H1 (cell line): ENCODE results near the gene PPIL4. TPM values are rescaled to one million over a fixed set of nuclear protein-coding genes. Genes with fewer than 3 reads are reported as not detected.

Experiments
- CTCF ChIA-PET: fragments of 300-600 bp; sonication (Branson Sonifier 250); formaldehyde crosslinking; loops from one replicate; lab custom pipeline; 2021; ENCODE audit not compliant: partially characterized antibody; lab: Charles Lee
- POLR2A ChIA-PET: fragments of 300-600 bp; sonication (Branson Sonifier 250); formaldehyde crosslinking; loops from one replicate; lab custom pipeline; 2021; ENCODE audit warnings: inconsistent platforms; ENCODE audit not compliant: partially characterized antibody; lab: Charles Lee
- DNase-seq, 2 experiments: peaks; one replicate each; pipeline versions ENCODE4 v3.0.0 to v3.0.0-alpha.2; 2010 to 2022; ENCODE audit warnings: low spot score in 2 of 2, low read depth in 1 of 2, mixed read lengths in 1 of 2
- FAIRE-seq: peaks from 2 replicates; lab custom pipeline; 2011; peaks lifted over from hg19 to GRCh38; lab: Jason Lieb, UNC
- H2AFZ ChIP-seq: 2 replicates; pipeline ENCODE4 v1.8.1; 2012; ENCODE audit warnings: low read length, inconsistent platforms
- H2AK5ac ChIP-seq: 2 replicates; pipeline ENCODE4 v1.6.1; 2013; ENCODE audit warnings: low read depth, low read length
- H2BK120ac ChIP-seq: replicated peaks from 2 replicates; pipeline ENCODE3; 2013; ENCODE audit warnings: low read depth, low read length, inconsistent platforms
- H2BK12ac ChIP-seq: 2 replicates; pipeline ENCODE4 v1.6.1; 2013; ENCODE audit warnings: low read depth, low read length
- H2BK15ac ChIP-seq: 2 replicates; pipeline ENCODE4 v1.6.1; 2013; ENCODE audit warnings: low read length
- H2BK20ac ChIP-seq: 2 replicates; pipeline ENCODE4 v1.6.1; 2013; ENCODE audit warnings: low read length
- H2BK5ac ChIP-seq: 2 replicates; pipeline ENCODE4 v1.6.1; 2013; ENCODE audit warnings: low read depth, low read length
- H3K14ac ChIP-seq: 2 replicates; pipeline ENCODE4 v1.6.1; 2013; ENCODE audit warnings: inconsistent platforms; ENCODE audit not compliant: insufficient read length
- H3K18ac ChIP-seq: 2 replicates; pipeline ENCODE4 v1.6.1; 2013; ENCODE audit warnings: low read length; ENCODE audit errors: extremely low read depth
- H3K23ac ChIP-seq: 2 replicates; pipeline ENCODE4 v1.6.1; 2013; ENCODE audit warnings: inconsistent platforms; ENCODE audit not compliant: insufficient read length
- H3K23me2 ChIP-seq: 2 replicates; pipeline ENCODE4 v1.6.1; 2013; ENCODE audit warnings: low read depth, low read length
- H3K27ac ChIP-seq: 2 replicates; pipeline ENCODE4 v1.6.1; 2011; ENCODE audit warnings: low read depth, low read length, inconsistent platforms
- H3K27me3 ChIP-seq, 4 experiments: replicated peaks in 1 of 4; 1 replicate in 1 of 4; 2 replicates in 3 of 4; pipeline versions ENCODE4 v1.6.1 to v1.8.1; 2011 to 2013; ENCODE audit warnings: low read length in 3 of 4, mild to moderate bottlenecking in 3 of 4, inconsistent platforms in 2 of 4, mixed read lengths in 2 of 4, moderate library complexity in 1 of 4; ENCODE audit not compliant: control insufficient read depth in 3 of 4, insufficient read depth in 3 of 4; ENCODE audit errors: extremely low read depth in 1 of 4
- H3K36me3 ChIP-seq, 4 experiments: 2 replicates each; pipeline versions ENCODE4 v1.6.1 to v1.8.1; 2011 to 2013; ENCODE audit warnings: mild to moderate bottlenecking in 4 of 4, low read length in 3 of 4, moderate library complexity in 2 of 4, control low read depth in 1 of 4, inconsistent platforms in 1 of 4; ENCODE audit not compliant: insufficient read depth in 4 of 4, control insufficient read depth in 2 of 4
- H3K4ac ChIP-seq: replicated peaks from 2 replicates; pipeline ENCODE3; 2013; ENCODE audit warnings: low read length, low read depth, mixed read lengths, inconsistent platforms; ENCODE audit not compliant: insufficient read length
- H3K4me1 ChIP-seq, 4 experiments: replicated peaks in 1 of 4; 1 replicate in 1 of 4; 2 replicates in 3 of 4; pipeline versions ENCODE4 v1.6.1 to v1.8.1; 2011 to 2013; ENCODE audit warnings: low read length in 3 of 4, inconsistent platforms in 2 of 4, mixed read lengths in 1 of 4; ENCODE audit not compliant: insufficient read depth in 4 of 4, control insufficient read depth in 3 of 4
- H3K4me2 ChIP-seq, 2 experiments: 2 replicates each; pipeline versions ENCODE4 v1.6.1 to v1.8.1; 2011 to 2013; ENCODE audit warnings: low read depth in 2 of 2, low read length in 2 of 2, control low read depth in 1 of 2, inconsistent platforms in 1 of 2, mild to moderate bottlenecking in 1 of 2; ENCODE audit not compliant: insufficient read depth in 1 of 2
- H3K4me3 ChIP-seq, 4 experiments: fragments of 200-600, 300-600 bp in 1 of 4; sonication (generic), shearing (Covaris generic), sonication (Bioruptor Twin) in 1 of 4; 2 replicates each; pipeline versions ENCODE4 v1.5.1 to v1.8.1; 2011 to 2016; ENCODE audit warnings: low read length in 4 of 4, low read depth in 3 of 4, control low read depth in 2 of 4, inconsistent platforms in 2 of 4, mild to moderate bottlenecking in 2 of 4, mixed read lengths in 1 of 4, moderate library complexity in 1 of 4; ENCODE audit not compliant: insufficient read depth in 2 of 4; ENCODE audit errors: extremely low read depth in 1 of 4
- H3K56ac ChIP-seq: replicated peaks from 2 replicates; pipeline ENCODE3; 2013; ENCODE audit warnings: low read depth, mild to moderate bottlenecking, mixed read lengths, low read length, inconsistent platforms; ENCODE audit not compliant: insufficient read length
- H3K79me1 ChIP-seq: 2 replicates; pipeline ENCODE4 v1.6.1; 2013; ENCODE audit warnings: low read depth, low read length, control low read depth
- H3K79me2 ChIP-seq, 2 experiments: 2 replicates each; pipeline versions ENCODE4 v1.6.1 to v1.8.1; 2012 to 2013; ENCODE audit warnings: low read length in 2 of 2, mild to moderate bottlenecking in 2 of 2, inconsistent platforms in 1 of 2; ENCODE audit not compliant: insufficient read depth in 2 of 2, control insufficient read depth in 1 of 2
- H3K9ac ChIP-seq, 4 experiments: replicated peaks in 1 of 4; 1 replicate in 1 of 4; 2 replicates in 3 of 4; pipeline versions ENCODE4 v1.6.1 to v1.8.1; 2011 to 2013; ENCODE audit warnings: low read depth in 3 of 4, low read length in 3 of 4, control low read depth in 2 of 4, mild to moderate bottlenecking in 2 of 4, moderate library complexity in 2 of 4, inconsistent platforms in 1 of 4; ENCODE audit errors: extremely low read depth in 1 of 4
- H3K9me3 ChIP-seq, 2 experiments: 2 replicates each; pipeline versions ENCODE4 v1.6.1 to v1.8.1; 2012 to 2013; ENCODE audit warnings: mild to moderate bottlenecking in 2 of 2, moderate library complexity in 2 of 2, control low read depth in 1 of 2, inconsistent platforms in 1 of 2, low read depth in 1 of 2, low read length in 1 of 2, mixed read lengths in 1 of 2; ENCODE audit not compliant: insufficient read depth in 2 of 2
- H4K20me1 ChIP-seq, 2 experiments: replicated peaks in 1 of 2; 2 replicates each; pipeline versions ENCODE3 to v1.8.1; 2011 to 2013; ENCODE audit warnings: inconsistent platforms in 2 of 2, low read length in 2 of 2, mild to moderate bottlenecking in 1 of 2; ENCODE audit not compliant: insufficient read depth in 2 of 2, control insufficient read depth in 1 of 2
- H4K5ac ChIP-seq: 2 replicates; pipeline ENCODE4 v1.6.1; 2013; ENCODE audit warnings: low read length, low read depth, mixed read lengths, inconsistent platforms; ENCODE audit not compliant: insufficient read length
- H4K8ac ChIP-seq: 2 replicates; pipeline ENCODE4 v1.8.0; 2013; ENCODE audit warnings: mild to moderate bottlenecking, moderate library complexity, low read length, inconsistent platforms; ENCODE audit not compliant: insufficient read depth; ENCODE audit errors: extremely low read depth
- H4K91ac ChIP-seq: replicated peaks from 2 replicates; pipeline ENCODE3; 2013; ENCODE audit warnings: low read length, mixed read lengths, inconsistent platforms; ENCODE audit not compliant: insufficient read length
- CHD2 ChIP-seq: IDR thresholded peaks from 2 replicates; pipeline ENCODE4 v1.6.1; 2012; ENCODE audit warnings: low read length, improper control_type of control experiment
- CTBP2 ChIP-seq: IDR thresholded peaks from 2 replicates; pipeline ENCODE4 v1.7.0; 2011; ENCODE audit warnings: borderline replicate concordance, mild to moderate bottlenecking, moderate library complexity, mixed read lengths, low read length; ENCODE audit not compliant: insufficient read depth, insufficient read length
- HDAC6 ChIP-seq: IDR thresholded peaks from one replicate; pipeline ENCODE4 v1.7.1; 2012; ENCODE audit warnings: low read depth, mild to moderate bottlenecking, inconsistent platforms, low read length, moderate library complexity
- NANOG ChIP-seq: IDR thresholded peaks from 2 replicates; pipeline ENCODE4 v1.6.1; 2011; ENCODE audit warnings: low read length, low read depth, mild to moderate bottlenecking, inconsistent platforms; ENCODE audit not compliant: insufficient read depth, poor library complexity, severe bottlenecking
- SP1 ChIP-seq: IDR thresholded peaks from 2 replicates; pipeline ENCODE4 v1.6.1; 2011; ENCODE audit warnings: low read depth, low read length
- WGBS, 2 experiments: shearing (Covaris generic) in 1 of 2; methylation state at CpG; one replicate each; pipeline versions ENCODE4 v1.1.6 to v1.1.7; 2013 to 2015; ENCODE audit warnings: low lambda C conversion rate in 2 of 2, mixed read lengths in 2 of 2, inconsistent platforms in 1 of 2, low coverage in 1 of 2, missing lambda C conversion rate in 1 of 2; ENCODE audit not compliant: insufficient replicate concordance in 2 of 2, insufficient coverage in 1 of 2, insufficient read length in 1 of 2; ENCODE audit errors: extremely low coverage in 1 of 2, missing lambda C conversion rate in 1 of 2; 5-methylcytosine and 5-hydroxymethylcytosine counted together
- polyA plus RNA-seq, 7 experiments: library from polyadenylated mRNA; depleted of rRNA in 3 of 7; stranded (reverse) in 5 of 7; unstranded in 2 of 7; fragments of >200 nt in 5 of 7; fragments of 200-250 nt in 2 of 7; gene quantifications; 1 replicate in 5 of 7; 2 replicates in 1 of 7; 4 replicates in 1 of 7; pipeline versions ENCODE4 v1.2.1 to v1.2.3, GENCODE V29; 2011 to 2013; ENCODE audit warnings: missing spikeins in 2 of 7, mixed read lengths in 2 of 7
- total RNA-seq: library from RNA; stranded (reverse); fragmentation: NEBNext Ultra II Directional; extraction: Animal tissue kit (Norgen Biotek cat#: 25700); gene quantifications from 2 replicates; pipeline ENCODE4 v1.2.1, GENCODE V29; 2021

Gene PPIL4
- total and polyA plus RNA-seq, 2 of the 8 experiments (the other 6 are each of a cell fraction or from before 2014, with no cell fraction given): 2.0 to 33.2 TPM

GRCh38 chr6:149463781-149464180 lies 82.1 kb downstream of the PPIL4 start:
- no peaks in the 10 kb centered on the region for H3K79me1 ChIP-seq
- no peak overlapping the region for H2AFZ ChIP-seq
- no peak overlapping the region for H3K4ac ChIP-seq
- no peak overlapping the region for H3K14ac ChIP-seq
- no peaks in the 10 kb centered on the region for H3K23me2 ChIP-seq
- H3K23ac ChIP-seq: no peak overlapping the region
- H4K5ac ChIP-seq: no peak overlapping the region
- no peak overlapping the region for H2AK5ac ChIP-seq
- H3K4me1 ChIP-seq: no peaks in the 10 kb centered on the region
- H3K56ac ChIP-seq: no peak overlapping the region
- no peak overlapping the region for H2BK12ac ChIP-seq
- no peaks in the 10 kb centered on the region for H3K9me3 ChIP-seq
- no peak overlapping the region for H3K4me2 ChIP-seq
- FAIRE-seq: no peak
- H3K27me3 ChIP-seq: no peaks in the 10 kb centered on the region
- POLR2A ChIA-PET: no interaction called here
- H4K8ac ChIP-seq: no peak overlapping the region
- TF ChIP-seq CHD2: no peak
- no peak for TF ChIP-seq CTBP2
- no peak for TF ChIP-seq NANOG
- TF ChIP-seq HDAC6: no peak
- TF ChIP-seq SP1: no peak
- DNase-seq: no peak
- CTCF ChIA-PET: interaction anchor here (1.0 to 1.2 kb wide), 3 partner anchors 13 to 23 kb away, joined by 3 read pairs; no protein-coding TSS in a partner anchor
- H4K91ac ChIP-seq: no peak overlapping the region
- 78% methylated on average over 4 of the region's 4 CpGs; no CpG with 5 or more reads in 1 of the 2 experiments for WGBS, 2 experiments
- H3K9ac ChIP-seq: no peak overlapping the region
- no peak overlapping the region for H2BK120ac ChIP-seq
- no peaks in the 10 kb centered on the region for H3K79me2 ChIP-seq
- no peak overlapping the region for H3K27ac ChIP-seq
- H2BK5ac ChIP-seq: no peak overlapping the region
- H3K18ac ChIP-seq: no peak overlapping the region
- no peak overlapping the region for H2BK20ac ChIP-seq
- H4K20me1 ChIP-seq: no peaks in the 10 kb centered on the region
- no peak overlapping the region for H2BK15ac ChIP-seq
- no peak overlapping the region for H3K4me3 ChIP-seq
- H3K36me3 ChIP-seq: no peaks in the 10 kb centered on the region
